ENCODE measurements around the gene RBFOX2. TPM values are rescaled to one million over a fixed set of nuclear protein-coding genes. Genes with fewer than 3 reads are reported as not detected.

RBFOX2 gene
- total and polyA plus RNA-seq, 2 donors (not counting 3 experiments of a cell fraction or from before 2014, with no cell fraction given) = 125 to 142 TPM

- Histone ChIP-seq H4K20me1 (replicated peaks; ENCODE audit: control insufficient read depth, extremely low read depth, insufficient read depth, low read length) (no peaks in the 10 kb centered on the region), H3K4me3 (replicated peaks in 1 of 3; ENCODE audit: insufficient read depth in 1 of 3, low read depth in 1 of 3, low read length in 3 of 3) (no peak overlapping the region), H2AFZ (ENCODE audit: low read depth, low read length) (no peak overlapping the region), H3K4me2 (ENCODE audit: insufficient read depth, low read length) (no peak overlapping the region), H3K27ac (ENCODE audit: insufficient read depth, low read depth, low read length) (no peak overlapping the region), H3K36me3 (ENCODE audit: control insufficient read depth in 2 of 2, extremely low read depth in 1 of 2, insufficient read depth in 2 of 2, low read length in 2 of 2) (no peaks in the 10 kb centered on the region), H3K9me3 (replicated peaks; ENCODE audit: control insufficient read depth, insufficient read depth, low read length) (no peaks in the 10 kb centered on the region), H3K9me1 (replicated peaks; ENCODE audit: control insufficient read depth, extremely low read depth, insufficient read depth, low read length) (no peaks in the 10 kb centered on the region), H3K27me3 (ENCODE audit: control insufficient read depth in 2 of 2, insufficient read depth in 2 of 2, low read length in 2 of 2) (no peaks in the 10 kb centered on the region), H3K4me1 (ENCODE audit: control insufficient read depth, extremely low read depth, insufficient read depth, low read length) (no peaks in the 10 kb centered on the region), H3K79me2 (ENCODE audit: control insufficient read depth, insufficient read depth, low read length) (peaks cover 2% of the 10 kb centered on the region), H3K9ac (replicated peaks; ENCODE audit: extremely low read depth, insufficient read depth, low read length) (no peak overlapping the region)
- TF ChIP-seq JUN (IDR thresholded peaks at IDR 0.05; ENCODE audit: borderline replicate concordance, insufficient read depth, insufficient read length, low read depth) (no peak), FOS (IDR thresholded peaks at IDR 0.05; ENCODE audit: borderline replicate concordance, insufficient read depth, low read length) (no peak), POLR2AphosphoS5 (IDR thresholded peaks at IDR 0.05; ENCODE audit: insufficient read depth, low read depth, low read length) (no peak), MAX (IDR thresholded peaks at IDR 0.05; ENCODE audit: insufficient read depth, insufficient read length) (no peak), MYC (IDR thresholded peaks at IDR 0.05; ENCODE audit: low read depth, low read length) (no peak), POLR2A (IDR thresholded peaks at IDR 0.05; ENCODE audit: low read depth, low read length) (no peak), EZH2 (IDR thresholded peaks at IDR 0.05; ENCODE audit: borderline replicate concordance, low read depth, low read length, severe bottlenecking) (no peak), GATA2 (IDR thresholded peaks at IDR 0.05; ENCODE audit: insufficient read depth, insufficient read length, low read depth, low read length) (no peak), CTCF (IDR thresholded peaks at IDR 0.05; ENCODE audit: extremely low read depth in 1 of 2, insufficient read depth in 1 of 2, low read depth in 1 of 2, low read length in 2 of 2) (no peak)
- dilution Hi-C loops (cut with MboI; ENCODE audit: extremely low pct_ligation_motif_present, low sequenced_read_pairs) (no loop called here), intact Hi-C loops (cut with micrococcal nuclease) (no loop called here)
- BruUV-seq (replicated peaks) = no TSS peak
- FAIRE-seq (no peak), DNase-seq (ENCODE audit: low read depth, low spot score) (no peak)
- ChIA-PET POLR2A (no interaction called here), CTCF (no interaction called here)
Observed at GRCh38 chr22:35850831-35851230, 177.8 kb downstream of the RBFOX2 start.
